Activated T-cell treated with anti-CD3 and anti-CD28 coated beads, Interleukin-2, amount 50 U/mL, for 72 hours (primary cell): ENCODE results near the gene RFLNA. TPM values are rescaled to one million over a fixed set of nuclear protein-coding genes. Genes with fewer than 3 reads are reported as not detected.

ENCODE experiments used
- ATAC-seq, 2 donors: fragments of 150-1000 bp; cut with Tn5 transposase; replicated peaks in 1 of 2; 2 replicates each; pipeline ENCODE4 v1.10.0; 2021; ENCODE audit warnings: moderate library complexity in 2 of 2, mild to moderate bottlenecking in 1 of 2
- DNase-seq, 2 donors: peaks; one replicate each; pipeline ENCODE4 v3.0.0; 2021 to 2022; ENCODE audit warnings: mixed read lengths in 1 of 2
- H3K27ac Mint-ChIP-seq: one replicate; pipeline ENCODE4 v1.8.0; 2022; ENCODE audit warnings: mild to moderate bottlenecking, moderate library complexity, mixed read lengths
- H3K27me3 Mint-ChIP-seq: one replicate; pipeline ENCODE4 v1.8.0; 2022; ENCODE audit warnings: low read depth, mixed read lengths
- H3K36me3 Mint-ChIP-seq, 2 donors: one replicate each; pipeline ENCODE4 v1.8.0; 2022; ENCODE audit warnings: mixed read lengths in 2 of 2, mild to moderate bottlenecking in 1 of 2; ENCODE audit not compliant: insufficient read depth in 2 of 2
- H3K4me1 Mint-ChIP-seq: one replicate; pipeline ENCODE4 v1.8.0; 2022; ENCODE audit warnings: low read depth, mixed read lengths
- H3K4me3 Mint-ChIP-seq, 2 donors: one replicate each; pipeline ENCODE4 v1.8.0; 2022; ENCODE audit warnings: mild to moderate bottlenecking in 2 of 2, mixed read lengths in 2 of 2, moderate library complexity in 2 of 2
- H3K9me3 Mint-ChIP-seq, 2 donors: one replicate each; pipeline ENCODE4 v1.8.0; 2022; ENCODE audit warnings: mixed read lengths in 2 of 2
- total RNA-seq, 2 donors: library from RNA; stranded (reverse); gene quantifications; one replicate each; pipeline ENCODE4 v1.2.3, GENCODE V29; 2022

RFLNA gene, protein sequence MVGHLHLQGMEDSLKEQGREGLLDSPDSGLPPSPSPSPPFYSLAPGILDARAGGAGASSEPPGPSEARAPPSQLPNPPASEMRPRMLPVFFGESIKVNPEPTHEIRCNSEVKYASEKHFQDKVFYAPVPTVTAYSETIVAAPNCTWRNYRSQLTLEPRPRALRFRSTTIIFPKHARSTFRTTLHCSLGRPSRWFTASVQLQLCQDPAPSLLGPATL
- total RNA-seq = not detected

DNA sequence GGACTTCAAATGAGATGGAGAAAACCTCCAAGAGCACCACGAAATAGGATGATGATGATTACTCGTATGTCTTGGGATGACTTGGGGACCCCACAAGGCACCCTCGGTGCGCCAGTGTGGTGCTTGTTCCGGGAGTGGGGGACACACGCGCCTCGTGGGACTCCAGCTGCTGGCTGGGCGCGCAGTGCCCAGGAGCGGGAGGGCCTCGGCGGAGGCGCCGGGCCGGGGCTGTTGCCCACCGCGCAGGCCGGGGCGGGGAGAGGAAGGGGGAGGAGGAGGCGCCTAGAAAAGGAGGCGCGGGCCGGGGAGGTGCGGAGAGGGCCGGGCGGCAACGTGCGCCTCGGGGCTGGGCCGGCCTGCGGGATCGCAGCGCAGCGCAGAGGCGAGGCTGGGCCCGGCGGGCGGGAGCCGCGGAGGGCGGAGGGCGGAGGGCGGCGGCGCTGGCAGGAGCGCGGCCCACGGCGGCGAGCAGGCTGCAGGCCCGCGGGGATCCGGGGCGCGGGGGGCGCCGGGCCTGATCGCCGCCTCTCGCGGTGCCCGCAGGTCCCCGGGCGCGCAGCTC lies at the start of gene RFLNA:
Gene RFLNA (plus strand): TSS at position 314 of the 562 bp plus-strand sequence. CDS start 337 bp downstream, outside the sequence.
- H3K27ac Mint-ChIP-seq = no peak within 1 kb of the TSS
- H3K4me3 Mint-ChIP-seq = peak within 1 kb of the TSS; percentile 44 to 48
- peaks cover 38% of the 10 kb centered on the region for H3K27me3 Mint-ChIP-seq
- H3K4me1 Mint-ChIP-seq = no peaks in the 10 kb centered on the region
- H3K36me3 Mint-ChIP-seq = no peaks in the 10 kb centered on the region
- ATAC-seq (peak in 1 of 2 donors; percentile 50), DNase-seq (no peak)
- no peaks in the 10 kb centered on the region for H3K9me3 Mint-ChIP-seq

- no peak for ATAC-seq
- Mint-ChIP-seq H3K27me3 (peaks cover 22% of the 10 kb centered on the region), H3K9me3 (peaks cover 0 to 1% of the 10 kb centered on the region in 2 donors), H3K27ac (no peak overlapping the region), H3K36me3 (peaks cover 0 to 4% of the 10 kb centered on the region in 2 donors), H3K4me1 (no peaks in the 10 kb centered on the region), H3K4me3 (no peak overlapping the region)
- DNase-seq = no peak
Measured at GRCh38 chr12:124247331-124247730, 47.6 kb upstream of the RFLNA start.

DNA sequence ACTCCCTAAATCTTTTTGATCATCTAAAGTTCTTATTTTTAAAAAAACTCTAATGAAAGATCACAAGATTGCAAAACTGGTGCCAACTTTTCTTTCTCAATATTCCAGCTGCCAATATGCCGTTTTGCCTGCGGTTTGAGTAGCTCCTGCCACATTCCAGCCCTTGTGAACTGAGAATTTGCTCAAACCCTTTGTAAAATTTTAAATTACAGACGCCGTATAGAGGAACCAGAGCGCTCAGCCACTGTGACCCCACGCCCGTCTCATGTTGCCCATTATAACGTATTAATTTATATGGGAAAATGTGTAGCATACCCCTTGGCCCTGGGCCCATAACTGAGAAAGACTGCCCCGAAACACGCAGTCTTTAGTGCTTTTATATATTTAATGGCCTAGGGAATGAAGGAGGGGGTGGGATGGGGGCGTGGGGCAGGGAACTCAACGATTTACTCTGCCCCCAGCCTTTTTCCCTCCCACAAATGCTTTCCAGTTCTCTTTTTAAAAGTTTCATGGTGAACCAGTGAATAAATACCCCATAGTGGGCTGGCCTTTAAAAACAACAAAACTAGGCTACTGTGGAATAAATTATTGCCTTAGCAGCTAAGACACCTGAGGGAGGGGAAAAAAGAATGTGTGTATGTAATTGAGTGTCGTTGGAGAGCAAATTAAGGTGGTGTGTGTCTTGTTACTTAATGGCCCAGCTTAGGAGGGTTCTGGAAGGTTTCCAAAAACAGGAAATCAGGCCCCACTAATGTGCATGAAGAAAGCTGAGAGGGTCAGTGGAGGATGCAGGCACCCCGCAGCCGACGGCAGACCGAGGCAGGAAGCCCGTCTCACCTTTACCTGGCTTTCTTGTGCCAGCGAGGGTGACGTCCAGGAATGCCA lies 45.7 kb upstream of the RFLNA start:
- ATAC-seq (no peak), DNase-seq (no peak)
- Mint-ChIP-seq H3K4me1 (no peaks in the 10 kb centered on the region), H3K4me3 (no peak overlapping the region), H3K27ac (no peak overlapping the region), H3K36me3 (peaks cover 0 to 4% of the 10 kb centered on the region in 2 donors), H3K27me3 (peaks cover 20% of the 10 kb centered on the region), H3K9me3 (peaks cover 0 to 1% of the 10 kb centered on the region in 2 donors)

GRCh38 chr12:124251186-124251585 lies 43.7 kb upstream of the RFLNA start:
- Mint-ChIP-seq H3K27me3 (peaks cover 15% of the 10 kb centered on the region), H3K36me3 (peaks cover 0 to 4% of the 10 kb centered on the region in 2 donors), H3K27ac (no peak overlapping the region), H3K4me3 (no peak overlapping the region), H3K9me3 (peaks cover 0 to 1% of the 10 kb centered on the region in 2 donors), H3K4me1 (no peaks in the 10 kb centered on the region)
- DNase-seq = no peak
- no peak for ATAC-seq

- H3K27ac Mint-ChIP-seq = no peak overlapping the region
- DNase-seq (no peak), ATAC-seq (no peak)
- peaks cover 13% of the 10 kb centered on the region for H3K27me3 Mint-ChIP-seq
- no peak overlapping the region for H3K4me3 Mint-ChIP-seq
- H3K36me3 Mint-ChIP-seq = no peaks in the 10 kb centered on the region
- no peaks in the 10 kb centered on the region for H3K4me1 Mint-ChIP-seq
- H3K9me3 Mint-ChIP-seq = no peaks in the 10 kb centered on the region
Measured at GRCh38 chr12:124252964-124253363, 41.9 kb upstream of the RFLNA start.

GRCh38 chr12:124254126-124254525 lies 40.8 kb upstream of the RFLNA start:
- DNase-seq (no peak), ATAC-seq (no peak)
- H3K4me1 Mint-ChIP-seq = no peaks in the 10 kb centered on the region
- H3K27me3 Mint-ChIP-seq = peaks cover 25% of the 10 kb centered on the region
- H3K36me3 Mint-ChIP-seq = no peaks in the 10 kb centered on the region
- H3K9me3 Mint-ChIP-seq = no peaks in the 10 kb centered on the region
- H3K4me3 Mint-ChIP-seq = no peak overlapping the region
- H3K27ac Mint-ChIP-seq = no peak overlapping the region

DNA sequence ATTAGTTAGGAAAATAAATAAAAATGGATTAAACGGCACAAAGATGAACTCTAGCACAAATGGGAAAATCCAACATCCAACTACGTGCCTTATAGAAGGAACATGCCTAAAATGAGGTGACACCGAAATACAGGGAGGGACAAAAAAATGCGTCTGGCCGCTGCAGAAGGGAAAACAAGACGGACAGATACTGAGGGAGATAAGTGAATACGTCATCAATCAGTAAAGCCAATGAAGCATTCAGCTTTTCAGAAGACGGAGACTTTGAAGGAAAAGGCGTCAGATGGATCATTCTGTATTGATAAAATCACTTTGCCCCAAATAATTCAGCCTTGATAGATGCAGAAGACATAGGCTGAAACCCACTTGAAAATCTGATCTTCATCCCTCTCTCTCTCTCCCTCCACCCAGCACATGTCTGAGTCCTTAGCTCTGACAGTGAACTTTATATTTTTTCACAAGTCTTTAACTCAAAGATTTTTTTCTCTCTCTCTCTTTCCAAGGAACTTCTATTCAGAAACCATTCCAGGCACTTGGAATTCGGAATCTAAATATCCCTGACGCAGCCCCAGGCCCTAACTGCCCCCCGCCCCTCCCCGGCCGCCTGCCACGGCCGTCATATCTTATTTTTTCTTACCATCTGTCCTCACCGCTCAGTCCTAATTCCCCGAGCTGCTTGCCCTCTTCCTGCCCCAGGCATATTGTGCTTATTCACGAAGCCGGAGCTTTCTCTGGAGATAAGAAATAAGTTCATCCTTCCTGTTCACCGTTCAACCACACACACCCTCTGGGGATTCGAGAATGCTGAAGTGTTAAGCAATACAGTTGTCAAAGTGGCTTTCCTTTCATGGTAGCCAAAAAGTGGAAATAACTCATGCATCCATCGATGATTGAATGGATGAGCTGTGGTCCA lies 35.5 kb upstream of the RFLNA start:
- peak overlapping the region in 1 of 2 donors; percentile 39 for H3K4me3 Mint-ChIP-seq
- DNase-seq (no peak), ATAC-seq (no peak)
- H3K27ac Mint-ChIP-seq = no peak overlapping the region
- H3K9me3 Mint-ChIP-seq = no peaks in the 10 kb centered on the region
- H3K36me3 Mint-ChIP-seq = no peaks in the 10 kb centered on the region
- peaks cover 6% of the 10 kb centered on the region for H3K4me1 Mint-ChIP-seq
- peaks cover 59% of the 10 kb centered on the region for H3K27me3 Mint-ChIP-seq

DNA sequence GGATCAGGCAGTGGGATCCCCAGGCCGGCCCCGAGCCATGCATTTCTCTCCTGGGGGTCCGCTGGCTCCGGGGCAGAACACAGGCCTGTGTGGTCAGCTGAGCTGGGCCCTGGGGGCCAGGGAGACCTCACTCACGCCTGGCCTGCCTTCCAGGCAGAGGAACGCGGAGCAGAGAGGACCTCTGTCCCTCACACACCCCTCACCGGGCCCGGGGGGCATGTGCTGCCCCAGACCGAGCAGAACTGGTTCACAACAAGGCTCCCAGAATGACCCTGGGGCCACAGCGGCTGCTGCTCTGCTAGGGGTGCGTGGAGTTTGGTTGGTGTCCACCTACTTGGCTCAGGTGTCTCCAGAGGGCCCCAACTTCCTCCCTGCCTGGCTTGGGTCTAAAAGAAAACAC lies 33.0 kb upstream of the RFLNA start:
- Mint-ChIP-seq H3K4me1 (peaks cover 6% of the 10 kb centered on the region), H3K4me3 (no peak overlapping the region), H3K27me3 (peaks cover 63% of the 10 kb centered on the region), H3K36me3 (no peaks in the 10 kb centered on the region), H3K9me3 (no peaks in the 10 kb centered on the region), H3K27ac (no peak overlapping the region)
- ATAC-seq = no peak
- no peak for DNase-seq

- DNase-seq = no peak
- Mint-ChIP-seq H3K27me3 (peaks cover 40% of the 10 kb centered on the region), H3K36me3 (no peaks in the 10 kb centered on the region), H3K4me1 (peaks cover 6% of the 10 kb centered on the region), H3K9me3 (no peaks in the 10 kb centered on the region), H3K27ac (no peak overlapping the region), H3K4me3 (no peak overlapping the region)
- ATAC-seq = no peak
Measured at GRCh38 chr12:124264089-124264795, 30.7 kb upstream of the RFLNA start.

GRCh38 chr12:124264879-124265278 lies 30.0 kb upstream of the RFLNA start:
- ATAC-seq (no peak), DNase-seq (no peak)
- H3K36me3 Mint-ChIP-seq = no peaks in the 10 kb centered on the region
- H3K9me3 Mint-ChIP-seq = no peaks in the 10 kb centered on the region
- peaks cover under 1% of the 10 kb centered on the region for H3K4me1 Mint-ChIP-seq
- no peak overlapping the region for H3K27ac Mint-ChIP-seq
- H3K27me3 Mint-ChIP-seq = peaks cover 33% of the 10 kb centered on the region
- no peak overlapping the region for H3K4me3 Mint-ChIP-seq

DNA sequence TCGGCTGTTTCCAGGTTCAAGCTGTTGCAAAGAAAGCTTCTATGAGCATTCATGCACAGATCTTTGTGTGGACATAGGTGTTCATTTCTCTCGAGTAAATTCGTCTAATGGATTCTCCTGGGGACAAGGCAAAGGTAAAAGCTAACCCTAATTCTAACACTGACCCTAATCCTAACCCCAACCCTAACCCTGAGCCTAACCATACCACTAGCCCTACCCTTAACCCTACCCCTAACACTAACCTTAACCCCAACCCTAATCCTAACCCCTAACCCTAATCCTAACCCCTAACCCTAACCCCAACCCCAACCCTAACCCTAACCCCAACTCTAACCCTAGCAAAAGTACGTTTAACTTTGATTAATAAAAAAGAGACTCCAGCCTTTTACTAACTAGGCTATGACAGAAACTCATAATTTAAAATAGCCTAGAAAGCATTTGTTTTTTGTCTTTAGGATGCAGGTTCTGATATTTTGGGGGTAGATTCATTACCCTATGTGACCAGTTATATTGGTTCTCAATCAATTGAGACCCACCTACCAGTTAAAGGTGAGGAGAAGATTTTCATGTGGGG lies 27.6 kb upstream of the RFLNA start:
- Mint-ChIP-seq H3K4me1 (no peaks in the 10 kb centered on the region), H3K36me3 (no peaks in the 10 kb centered on the region), H3K27me3 (peaks cover 19% of the 10 kb centered on the region), H3K4me3 (no peak overlapping the region), H3K27ac (no peak overlapping the region), H3K9me3 (no peaks in the 10 kb centered on the region)
- ATAC-seq = no peak
- DNase-seq = no peak

GRCh38 chr12:124270671-124271070 lies 24.2 kb upstream of the RFLNA start:
- H3K4me3 Mint-ChIP-seq = no peak overlapping the region
- H3K27ac Mint-ChIP-seq = no peak overlapping the region
- peaks cover 6% of the 10 kb centered on the region for H3K4me1 Mint-ChIP-seq
- no peaks in the 10 kb centered on the region for H3K9me3 Mint-ChIP-seq
- DNase-seq (no peak), ATAC-seq (no peak)
- no peaks in the 10 kb centered on the region for H3K36me3 Mint-ChIP-seq
- H3K27me3 Mint-ChIP-seq = peaks cover 5% of the 10 kb centered on the region
